Upper lobe of left lung (tissue), 6 donors: ENCODE results near the gene RAET1E. TPM values are rescaled to one million over a fixed set of nuclear protein-coding genes. Genes with fewer than 3 reads are reported as not detected.
A peak's percentile ranks its signal among the peaks of the same experiment; 100 is the strongest.

ENCODE experiments used
- ATAC-seq, 2 donors: fragments of 200-7000 bp; cut with Tn5 transposase; one replicate each; pipeline ENCODE4 v1.9.1; 2022; ENCODE audit warnings: mild to moderate bottlenecking in 2 of 2, moderate library complexity in 2 of 2; ENCODE audit not compliant: low FRiP score in 2 of 2
- DNase-seq, 2 donors: peaks; one replicate each; pipeline ENCODE4 v3.0.0-alpha.2; 2019 to 2020
- H3K27ac ChIP-seq, 4 donors: fragments of 200-600 bp; sonication (generic); one replicate each; pipeline ENCODE4 v1.5.1; 2016 to 2019
- H3K27me3 ChIP-seq, 4 donors: fragments of 200-600 bp; sonication (generic); one replicate each; pipeline ENCODE4 v1.5.1; 2017 to 2019
- H3K36me3 ChIP-seq, 4 donors: fragments of 200-600 bp; sonication (generic); one replicate each; pipeline ENCODE4 v1.5.1; 2016 to 2019
- H3K4me1 ChIP-seq, 4 donors: fragments of 200-600 bp; sonication (generic); one replicate each; pipeline ENCODE4 v1.5.1; 2018 to 2019
- H3K4me3 ChIP-seq, 4 donors: fragments of 200-600 bp; sonication (generic); one replicate each; pipeline ENCODE4 v1.5.1; 2017 to 2019; ENCODE audit warnings: mild to moderate bottlenecking in 2 of 4, moderate library complexity in 1 of 4
- H3K9me3 ChIP-seq, 4 donors: fragments of 200-600 bp; sonication (generic); one replicate each; pipeline ENCODE4 v1.5.1; 2018 to 2019
- CTCF ChIP-seq, 6 experiments: fragments of 450-650 bp in 4 of 6; fragments of 200-600 bp in 2 of 6; sonication (generic) in 2 of 6; IDR thresholded peaks; one replicate each; pipeline ENCODE4 v1.5.1; 2016 to 2019; ENCODE audit warnings: antibody characterized with exemption in 6 of 6
- EP300 ChIP-seq, 4 donors: sonication (generic); formaldehyde crosslinking; IDR thresholded peaks; one replicate each; pipeline ENCODE4 v1.5.1; 2017; ENCODE audit warnings: antibody characterized with exemption in 4 of 4, control low read depth in 2 of 4
- POLR2A ChIP-seq, 4 donors: fragments of 450-650 bp; IDR thresholded peaks; one replicate each; pipeline ENCODE4 v1.5.1; 2016 to 2017; ENCODE audit warnings: antibody characterized with exemption in 4 of 4, mild to moderate bottlenecking in 2 of 4
- POLR2AphosphoS5 ChIP-seq, 2 donors: sonication (generic); formaldehyde crosslinking; IDR thresholded peaks; one replicate each; pipeline ENCODE4 v1.5.1; 2017; ENCODE audit warnings: antibody characterized with exemption in 2 of 2
- WGBS, 2 donors: methylation state at CpG; one replicate each; pipeline ENCODE4 v1.1.5; 2017 to 2018; 5-methylcytosine and 5-hydroxymethylcytosine counted together
- total RNA-seq, 6 donors: library from RNA; depleted of rRNA in 4 of 6; stranded (reverse); fragments of >200 nt in 4 of 6; gene quantifications; one replicate each; pipeline versions ENCODE4 v1.1.0 to v1.2.1, GENCODE V29; 2016 to 2021
- donor health status: DM: no; HTN: no; CAD: no; lungs with moderate emphysema.
- donor health status: DM: no; HTN: yes; CAD: no; lungs with severe emphysema.

The RAET1E gene
- total RNA-seq, 6 donors from 2014 or later: 0.30 to 2.3 (median 1.4) TPM; not detected in 1

- Histone ChIP-seq H3K27me3 (peaks cover 0 to 25% (median 9%) of the 10 kb centered on the region in 4 donors), H3K9me3 (no peaks in the 10 kb centered on the region), H3K4me3 (no peak overlapping the region), H3K27ac (no peak overlapping the region), H3K4me1 (peaks cover 10 to 13% (median 12%) of the 10 kb centered on the region in 4 donors), H3K36me3 (no peaks in the 10 kb centered on the region)
- WGBS, 2 donors: 28 to 39% methylated on average over 10 to 11 of the region's 11 CpGs
- peak in 1 of 2 donors; percentile 35 for DNase-seq
- peak; percentile 71 to 81 for ATAC-seq
- peak; percentile 76 to 86 (median 82) for TF ChIP-seq CTCF (IDR thresholded peaks at IDR 0.05)
- TF ChIP-seq POLR2A (IDR thresholded peaks at IDR 0.05): no peak
- TF ChIP-seq EP300 (IDR thresholded peaks at IDR 0.05): no peak
- TF ChIP-seq POLR2AphosphoS5 (IDR thresholded peaks at IDR 0.05): no peak
Measured at GRCh38 chr6:149934249-149935156, 36.6 kb upstream of the RAET1E start.

GRCh38 chr6:149933461-149933860 lies 35.5 kb upstream of the RAET1E start:
- peaks cover 4 to 5% (median 4%) of the 10 kb centered on the region in 4 donors for H3K4me1 ChIP-seq
- TF ChIP-seq POLR2A (IDR thresholded peaks at IDR 0.05): no peak
- TF ChIP-seq EP300 (IDR thresholded peaks at IDR 0.05): no peak
- TF ChIP-seq CTCF (IDR thresholded peaks at IDR 0.05): no peak
- TF ChIP-seq POLR2AphosphoS5 (IDR thresholded peaks at IDR 0.05): no peak
- ATAC-seq (no peak), DNase-seq (no peak)
- H3K36me3 ChIP-seq: no peaks in the 10 kb centered on the region
- H3K9me3 ChIP-seq: no peaks in the 10 kb centered on the region
- H3K27ac ChIP-seq: no peak overlapping the region
- H3K27me3 ChIP-seq: peaks cover 0 to 16% (median 5%) of the 10 kb centered on the region in 4 donors
- H3K4me3 ChIP-seq: no peak overlapping the region
- WGBS, 2 donors: 31 to 37% methylated on average over 3 of the region's 3 CpGs

- peaks cover 0 to 12% (median 3%) of the 10 kb centered on the region in 4 donors for H3K27me3 ChIP-seq
- ATAC-seq (no peak), DNase-seq (no peak)
- no peak for TF ChIP-seq CTCF (IDR thresholded peaks at IDR 0.05)
- no peak for TF ChIP-seq POLR2AphosphoS5 (IDR thresholded peaks at IDR 0.05)
- no peak for TF ChIP-seq POLR2A (IDR thresholded peaks at IDR 0.05)
- no peak for TF ChIP-seq EP300 (IDR thresholded peaks at IDR 0.05)
- no peaks in the 10 kb centered on the region for H3K36me3 ChIP-seq
- WGBS, 2 donors: 46 to 65% methylated on average over 5 of the region's 5 CpGs
- H3K4me3 ChIP-seq: no peak overlapping the region
- H3K9me3 ChIP-seq: no peaks in the 10 kb centered on the region
- no peak overlapping the region for H3K27ac ChIP-seq
- peaks cover 0 to under 1% (median under 1%) of the 10 kb centered on the region in 4 donors for H3K4me1 ChIP-seq
Measured at GRCh38 chr6:149933036-149933435, 35.1 kb upstream of the RAET1E start.

- Histone ChIP-seq H3K36me3 (no peaks in the 10 kb centered on the region), H3K4me3 (no peak overlapping the region), H3K27ac (no peak overlapping the region), H3K27me3 (peaks cover 0 to 6% (median under 1%) of the 10 kb centered on the region in 4 donors), H3K4me1 (no peaks in the 10 kb centered on the region), H3K9me3 (no peaks in the 10 kb centered on the region)
- no peak for DNase-seq
- WGBS, 2 donors: 70 to 78% methylated on average over 6 of the region's 6 CpGs
- TF ChIP-seq POLR2AphosphoS5 (IDR thresholded peaks at IDR 0.05): no peak
- TF ChIP-seq EP300 (IDR thresholded peaks at IDR 0.05): no peak
- TF ChIP-seq POLR2A (IDR thresholded peaks at IDR 0.05): no peak
- no peak for TF ChIP-seq CTCF (IDR thresholded peaks at IDR 0.05)
- ATAC-seq: no peak
Measured at GRCh38 chr6:149931501-149931900, 33.6 kb upstream of the RAET1E start.
